Psoas muscle (tissue), 8 donors: ENCODE measurements around the gene PAX5. TPM values are rescaled to one million over a fixed set of nuclear protein-coding genes. Genes with fewer than 3 reads are reported as not detected.

Experiments used
- ATAC-seq, 4 donors: fragments of 200-7000 bp; cut with Tn5 transposase; one replicate each; pipeline ENCODE4 v1.9.1; 2020; ENCODE audit warnings: moderate library complexity in 3 of 4, mild to moderate bottlenecking in 2 of 4
- DNase-seq, 2 donors: peaks; one replicate each; pipeline ENCODE4 v3.0.0-alpha.2; 2020
- H3K27ac ChIP-seq: fragments of 200-600 bp; one replicate; pipeline ENCODE4 v1.8.0; 2022
- H3K27me3 ChIP-seq, 3 donors: fragments of 200-600 bp in 1 of 3; one replicate each; pipeline versions ENCODE4 v1.6.1 to v1.8.0; 2013 to 2022; ENCODE audit warnings: low read length in 2 of 3, mild to moderate bottlenecking in 2 of 3, moderate library complexity in 1 of 3; ENCODE audit not compliant: insufficient read depth in 3 of 3
- H3K36me3 ChIP-seq, 2 donors: fragments of 200-600 bp in 1 of 2; one replicate each; pipeline versions ENCODE4 v1.6.1 to v1.8.0; 2013 to 2022; ENCODE audit warnings: low read depth in 1 of 2, mild to moderate bottlenecking in 1 of 2, moderate library complexity in 1 of 2; ENCODE audit not compliant: insufficient read depth in 1 of 2
- H3K4me1 ChIP-seq: fragments of 200-600 bp; one replicate; pipeline ENCODE4 v1.8.0; 2022
- H3K4me3 ChIP-seq: fragments of 200-600 bp; one replicate; pipeline ENCODE4 v1.8.0; 2022; ENCODE audit warnings: mild to moderate bottlenecking
- H3K9me3 ChIP-seq: fragments of 200-600 bp; one replicate; pipeline ENCODE4 v1.8.0; 2022
- WGBS, 3 donors: extraction: QIAGEN DNeasy Blood & Tissue Kit; methylation state at CpG; one replicate each; pipeline versions ENCODE4 v1.1.6 to v1.1.7; 2013; 5-methylcytosine and 5-hydroxymethylcytosine counted together
- intact Hi-C, 2 donors: fragments of 100-400 bp; cut with DNase I; formaldehyde crosslinking; loops; one replicate each; pipeline versions ENCODE4 v1.11.0 to v1.14.2; 2022
- polyA plus RNA-seq, 3 donors: library from polyadenylated mRNA; stranded (reverse); fragments of 200-250 nt; gene quantifications; one replicate each; pipeline ENCODE4 v1.2.3, GENCODE V29; 2013
- total RNA-seq, 4 donors: library from RNA; stranded (reverse); fragmentation: NEBNext Ultra II Directional in 2 of 4; extraction: Animal tissue kit (Norgen Biotek cat#: 25700) in 2 of 4; gene quantifications; one replicate each; pipeline versions ENCODE4 v1.2.1 to v1.2.4, GENCODE V29; 2021 to 2023
- TF ChIP-seq, protein P1 (sequence below): fragments of 200-600 bp; IDR thresholded peaks from one replicate; pipeline ENCODE4 v1.8.0; 2022; ENCODE audit warnings: antibody characterized with exemption
- donor health status: healthy with polysubstance abuse.
- donor health status: DM: no; HTN: no; CAD: no; lungs with moderate emphysema.
- donor health status: Bipolar disorder and iron deficiency.
- donor health status: healthy.
- donor health status: DM: yes; HTN: yes; CAD: no.
- donor health status: DM: no; HTN: no; CAD: no.
- donor health status: DM: no; HTN: no; CAD: no.
- donor health status: DM: yes; HTN: yes; CAD: no.

Gene PAX5
- total and polyA plus RNA-seq, 7 donors = under 0.01 to 0.50 (median 0.06) TPM; not detected in 3

DNA sequence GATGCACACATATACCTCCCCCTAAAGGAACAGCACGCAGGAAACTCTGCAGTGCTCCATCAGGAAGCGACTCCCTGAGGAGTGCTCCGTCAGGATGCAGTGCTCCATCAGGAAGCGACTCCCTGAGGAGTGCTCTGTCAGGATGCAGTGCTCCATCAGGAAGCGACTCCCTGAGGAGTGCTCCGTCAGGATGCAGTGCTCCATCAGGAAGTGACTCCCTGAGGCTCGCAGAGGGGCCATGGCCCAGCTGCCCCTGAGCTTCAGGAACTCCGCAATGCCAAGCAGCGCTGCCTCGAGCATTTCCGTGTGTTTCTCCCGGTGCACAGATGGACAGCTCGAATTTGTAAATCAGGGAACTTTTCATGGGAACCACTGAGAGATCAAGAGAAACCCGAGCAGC lies 88.1 kb downstream of the PAX5 start:
- H3K4me1 ChIP-seq = no peaks in the 10 kb centered on the region
- intact Hi-C loops = no loop called here
- no peak overlapping the region for H3K4me3 ChIP-seq
- H3K36me3 ChIP-seq = no peaks in the 10 kb centered on the region
- H3K9me3 ChIP-seq = no peaks in the 10 kb centered on the region
- no peak for ATAC-seq
- 64 to 71% (median 67%) methylated on average over 14 of the region's 14 CpGs for WGBS, 3 donors
- H3K27me3 ChIP-seq = peaks cover 0 to under 1% (median 0%) of the 10 kb centered on the region in 3 donors
- TF ChIP-seq, protein P1, sequence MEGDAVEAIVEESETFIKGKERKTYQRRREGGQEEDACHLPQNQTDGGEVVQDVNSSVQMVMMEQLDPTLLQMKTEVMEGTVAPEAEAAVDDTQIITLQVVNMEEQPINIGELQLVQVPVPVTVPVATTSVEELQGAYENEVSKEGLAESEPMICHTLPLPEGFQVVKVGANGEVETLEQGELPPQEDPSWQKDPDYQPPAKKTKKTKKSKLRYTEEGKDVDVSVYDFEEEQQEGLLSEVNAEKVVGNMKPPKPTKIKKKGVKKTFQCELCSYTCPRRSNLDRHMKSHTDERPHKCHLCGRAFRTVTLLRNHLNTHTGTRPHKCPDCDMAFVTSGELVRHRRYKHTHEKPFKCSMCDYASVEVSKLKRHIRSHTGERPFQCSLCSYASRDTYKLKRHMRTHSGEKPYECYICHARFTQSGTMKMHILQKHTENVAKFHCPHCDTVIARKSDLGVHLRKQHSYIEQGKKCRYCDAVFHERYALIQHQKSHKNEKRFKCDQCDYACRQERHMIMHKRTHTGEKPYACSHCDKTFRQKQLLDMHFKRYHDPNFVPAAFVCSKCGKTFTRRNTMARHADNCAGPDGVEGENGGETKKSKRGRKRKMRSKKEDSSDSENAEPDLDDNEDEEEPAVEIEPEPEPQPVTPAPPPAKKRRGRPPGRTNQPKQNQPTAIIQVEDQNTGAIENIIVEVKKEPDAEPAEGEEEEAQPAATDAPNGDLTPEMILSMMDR = no peak
- H3K27ac ChIP-seq = no peak overlapping the region
- DNase-seq = no peak

DNA sequence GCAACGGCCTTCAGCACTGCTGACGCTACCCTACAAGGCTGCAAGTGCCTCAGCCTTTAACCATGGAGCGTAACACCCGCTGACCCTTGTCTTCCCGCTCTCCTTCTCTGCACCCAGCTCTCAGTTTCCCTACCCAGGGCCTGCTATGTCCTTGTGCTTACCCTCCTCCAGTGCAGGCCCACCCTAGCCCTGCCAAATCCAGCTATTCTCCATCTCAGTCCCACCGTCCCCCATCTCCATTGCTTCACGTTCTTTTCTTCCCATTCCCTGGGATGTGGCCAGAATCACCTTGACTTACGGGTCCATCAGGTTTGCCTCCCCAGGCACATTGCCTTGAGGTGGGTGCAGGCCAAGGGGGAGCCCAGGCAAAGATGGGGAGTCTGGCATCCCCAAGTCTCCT lies 91.2 kb downstream of the PAX5 start:
- Histone ChIP-seq H3K36me3 (no peaks in the 10 kb centered on the region), H3K27ac (no peak overlapping the region), H3K4me3 (no peak overlapping the region), H3K9me3 (no peaks in the 10 kb centered on the region), H3K4me1 (no peaks in the 10 kb centered on the region), H3K27me3 (peaks cover 0 to 8% (median 4%) of the 10 kb centered on the region in 3 donors)
- no peak for DNase-seq
- intact Hi-C loops = no loop called here
- TF ChIP-seq, protein P1 = no peak
- WGBS, 3 donors = 80 to 91% (median 90%) methylated on average over 8 of the region's 8 CpGs
- ATAC-seq = no peak

DNA sequence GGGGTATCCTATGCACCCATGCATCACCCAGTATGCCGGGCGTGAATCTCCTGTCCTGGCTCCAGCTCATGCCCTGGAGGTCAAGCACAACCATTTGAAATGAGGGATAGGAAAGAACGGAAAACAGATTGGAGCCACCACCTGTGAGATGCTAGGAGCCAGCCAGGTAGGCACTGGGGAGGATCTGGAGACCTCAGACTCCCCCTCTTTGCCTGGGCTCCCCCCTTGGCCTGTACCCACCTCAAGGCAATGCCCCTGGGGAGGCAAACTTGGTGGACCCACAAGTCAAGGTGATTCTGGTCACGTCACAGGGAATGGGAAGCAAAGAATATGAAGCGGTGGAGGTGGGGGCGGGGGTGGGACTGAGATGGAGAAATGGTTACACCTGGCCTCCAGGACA lies 92.6 kb downstream of the PAX5 start:
- intact Hi-C loops = no loop called here
- TF ChIP-seq, protein P1 = no peak
- H3K27me3 ChIP-seq = peaks cover 0 to 8% (median 4%) of the 10 kb centered on the region in 3 donors
- no peak overlapping the region for H3K4me3 ChIP-seq
- no peak overlapping the region for H3K27ac ChIP-seq
- DNase-seq = no peak
- no peaks in the 10 kb centered on the region for H3K36me3 ChIP-seq
- WGBS, 3 donors = 88 to 95% (median 92%) methylated on average over 6 of the region's 6 CpGs
- H3K4me1 ChIP-seq = no peaks in the 10 kb centered on the region
- ATAC-seq = no peak
- H3K9me3 ChIP-seq = no peaks in the 10 kb centered on the region

DNA sequence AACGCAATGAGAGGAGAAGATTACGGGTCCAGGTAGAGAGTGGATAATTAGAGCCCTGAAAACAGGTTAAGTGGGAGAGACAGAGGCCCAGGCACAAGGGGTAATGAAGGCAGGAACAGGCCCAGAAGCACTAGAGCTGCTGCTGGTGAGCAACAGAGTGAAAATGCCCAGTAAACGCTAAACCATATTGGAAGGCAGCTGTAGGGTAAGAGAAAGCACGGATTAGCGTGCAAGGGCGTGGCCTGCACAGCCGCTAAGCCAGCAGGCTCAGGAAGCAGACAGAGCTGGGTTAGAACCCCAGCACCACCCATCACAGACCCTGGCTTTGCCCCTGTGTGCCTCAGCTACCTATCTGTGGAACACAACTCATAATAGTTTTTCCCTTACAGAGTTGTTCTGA lies 93.2 kb downstream of the PAX5 start:
- intact Hi-C loops = no loop called here
- Histone ChIP-seq H3K27ac (no peak overlapping the region), H3K4me1 (no peaks in the 10 kb centered on the region), H3K4me3 (no peak overlapping the region), H3K36me3 (no peaks in the 10 kb centered on the region), H3K27me3 (peaks cover 0 to 8% (median 4%) of the 10 kb centered on the region in 3 donors), H3K9me3 (no peaks in the 10 kb centered on the region)
- TF ChIP-seq, protein P1 = no peak
- no peak for DNase-seq
- 68 to 81% (median 80%) methylated on average over 7 of the region's 7 CpGs for WGBS, 3 donors
- no peak for ATAC-seq

DNA sequence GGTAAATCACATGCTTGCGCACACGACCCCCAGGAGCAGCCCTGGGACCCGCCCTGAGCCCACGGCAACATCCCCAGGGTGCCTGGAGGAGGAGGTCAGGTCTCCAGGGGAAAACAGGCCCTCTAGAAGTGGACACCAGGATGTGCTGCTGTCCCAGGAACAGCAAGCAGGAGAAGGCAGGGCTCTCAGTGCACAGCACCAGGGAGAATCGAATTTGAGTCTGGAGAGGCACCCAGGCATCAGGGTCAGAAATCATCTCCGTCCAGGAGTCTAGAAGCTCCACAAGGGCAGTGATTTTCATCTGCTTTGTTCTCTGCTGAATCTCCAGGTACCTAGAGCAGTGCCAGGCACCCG lies 93.6 kb downstream of the PAX5 start:
- intact Hi-C loops = no loop called here
- peaks cover 0 to 8% (median 4%) of the 10 kb centered on the region in 3 donors for H3K27me3 ChIP-seq
- H3K4me1 ChIP-seq = no peaks in the 10 kb centered on the region
- H3K9me3 ChIP-seq = no peaks in the 10 kb centered on the region
- no peak for DNase-seq
- H3K36me3 ChIP-seq = no peaks in the 10 kb centered on the region
- TF ChIP-seq, protein P1 = no peak
- no peak overlapping the region for H3K27ac ChIP-seq
- 59 to 70% (median 60%) methylated on average over 7 of the region's 7 CpGs for WGBS, 3 donors
- H3K4me3 ChIP-seq = no peak overlapping the region
- no peak for ATAC-seq
